Right kidney (tissue), 1 donor: ENCODE results near the gene OSBPL5.
"Not testable (repeated sequence)": the region's sequence is repeated elsewhere in the genome, so short reads cannot be mapped to it uniquely, and the experiment has no call there.

Experiments used
- DNase-seq: peaks from one replicate; pipeline ENCODE4 v3.0.0-alpha.2; 2016

OSBPL5 gene

DNA sequence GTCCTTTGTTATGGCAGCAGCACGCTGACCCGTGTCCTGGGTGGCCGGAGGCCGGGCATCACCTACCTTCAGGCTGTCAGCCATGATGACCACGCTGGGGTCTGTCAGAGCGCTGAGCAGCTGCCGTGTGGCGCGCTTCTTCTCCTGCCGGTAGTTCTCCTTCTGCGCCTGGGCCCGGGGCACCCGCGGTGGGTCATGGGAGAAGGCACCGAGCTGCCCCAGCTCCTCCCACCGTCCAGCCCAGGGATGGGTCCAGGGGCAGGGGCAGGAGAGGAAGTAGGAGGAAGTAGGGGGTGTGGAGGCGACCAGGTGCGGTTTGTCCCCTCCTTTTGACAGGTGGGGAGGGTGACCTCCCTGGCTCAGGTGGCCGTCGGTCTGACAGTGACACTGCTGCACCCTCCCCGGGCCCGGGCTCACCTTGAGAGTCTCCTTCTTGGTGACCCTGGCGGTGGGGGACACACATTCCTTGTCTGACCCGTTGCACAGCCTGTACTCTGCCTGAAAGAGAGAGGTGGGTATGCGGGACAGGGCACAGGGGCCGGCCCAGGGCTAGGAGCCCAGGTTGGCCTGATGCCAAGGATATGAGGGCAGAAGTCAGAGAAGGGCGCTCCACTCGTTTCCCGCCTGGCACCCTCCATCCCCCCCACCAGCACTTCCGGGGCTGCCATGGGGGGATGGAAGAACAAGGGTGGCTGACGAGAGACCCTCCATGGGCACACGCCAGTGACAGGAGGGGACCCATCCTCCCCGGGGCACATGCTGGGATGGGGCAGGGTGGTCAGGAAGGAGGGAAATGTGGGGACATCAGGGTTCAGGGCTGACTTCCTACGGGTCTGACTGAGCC is 43.0 kb downstream of the OSBPL5 start:
- no peak for DNase-seq

DNA sequence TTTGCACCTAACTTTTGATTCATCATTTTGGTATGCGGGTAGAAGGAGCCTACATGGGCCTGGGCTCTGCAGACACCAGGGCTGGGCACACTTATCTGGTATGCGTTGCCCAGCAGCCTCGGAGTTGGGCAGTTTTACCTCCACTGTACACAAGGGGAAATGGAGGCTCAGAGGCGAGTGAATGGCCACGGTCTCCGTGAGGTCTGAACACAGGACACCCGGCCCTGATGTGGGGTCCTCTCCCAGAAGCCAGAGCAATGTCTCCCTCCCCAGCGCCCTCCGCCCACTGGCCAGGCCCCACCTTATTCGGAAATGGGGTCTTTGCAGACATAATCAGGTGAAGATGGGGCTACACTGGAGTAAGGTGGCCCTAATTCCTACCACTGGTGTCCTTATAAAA is 43.7 kb downstream of the OSBPL5 start:
- no peak for DNase-seq

DNA sequence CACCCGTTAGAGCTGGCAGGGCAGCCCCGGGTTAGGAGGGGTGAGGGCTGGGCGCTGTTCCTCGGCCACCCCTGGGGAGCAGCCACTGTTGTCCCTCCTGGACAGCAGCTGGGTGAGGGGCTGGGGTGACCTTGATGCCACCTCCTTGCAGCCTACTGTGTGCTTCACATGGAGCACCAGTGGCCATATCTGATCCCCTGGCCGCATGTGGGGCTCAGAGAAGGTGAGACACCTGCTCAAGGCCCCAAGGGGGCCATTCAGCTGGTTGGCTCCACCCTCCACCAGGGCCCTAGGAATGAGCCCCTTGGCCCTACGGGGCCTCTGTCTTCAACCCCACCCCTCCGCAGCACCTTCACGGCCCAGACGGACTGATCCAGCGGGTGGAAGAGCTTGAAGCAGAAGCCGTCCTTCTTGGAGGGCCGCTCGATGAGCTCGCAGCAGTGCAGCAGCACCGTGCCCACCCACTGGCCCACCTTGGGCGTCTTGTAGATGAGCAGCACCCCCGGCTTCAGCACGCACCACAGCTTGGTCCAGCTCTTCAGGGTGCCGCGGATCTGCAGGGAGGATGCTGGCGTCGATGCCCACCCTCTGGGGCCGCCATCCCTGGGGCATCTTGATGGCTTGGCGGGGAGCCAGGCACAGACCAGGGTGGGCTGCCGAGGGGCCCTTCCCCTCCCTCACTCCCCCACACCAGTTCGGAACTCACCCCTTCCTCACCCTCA is 44.9 kb downstream of the OSBPL5 start:
- no peak for DNase-seq

DNA sequence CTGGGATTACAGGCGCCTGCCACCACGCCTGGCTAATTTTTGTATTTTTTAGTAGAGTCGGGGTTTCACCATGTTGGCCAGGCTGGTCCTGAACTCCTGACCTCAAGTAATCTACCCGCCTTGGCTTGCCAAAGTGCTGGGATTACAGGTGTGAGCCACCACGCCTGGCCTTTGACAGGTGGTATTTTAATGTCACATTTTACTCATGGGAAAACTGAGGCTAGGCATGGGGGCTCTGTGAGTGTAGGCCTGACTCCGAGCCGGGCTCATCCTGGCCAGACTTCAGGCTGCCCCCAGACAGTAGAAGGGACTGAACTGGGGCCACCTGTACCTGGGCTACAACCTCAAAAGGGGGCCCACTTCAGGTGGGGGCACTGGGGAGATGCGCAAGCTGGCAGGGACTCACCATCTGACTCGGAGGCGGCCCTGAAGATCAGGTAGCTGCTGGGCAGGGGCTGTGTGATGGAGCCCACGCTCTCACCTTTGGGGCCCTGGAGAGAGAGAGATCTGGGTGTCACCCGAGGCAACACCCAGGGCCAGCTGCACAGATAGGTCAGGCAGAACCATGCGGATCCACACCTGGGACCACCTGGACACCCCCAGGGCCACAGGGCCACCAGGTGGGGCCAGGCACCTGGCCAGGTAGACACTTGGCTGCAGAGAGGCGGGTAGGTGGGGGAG is 45.8 kb downstream of the OSBPL5 start:
- no peak for DNase-seq

DNA sequence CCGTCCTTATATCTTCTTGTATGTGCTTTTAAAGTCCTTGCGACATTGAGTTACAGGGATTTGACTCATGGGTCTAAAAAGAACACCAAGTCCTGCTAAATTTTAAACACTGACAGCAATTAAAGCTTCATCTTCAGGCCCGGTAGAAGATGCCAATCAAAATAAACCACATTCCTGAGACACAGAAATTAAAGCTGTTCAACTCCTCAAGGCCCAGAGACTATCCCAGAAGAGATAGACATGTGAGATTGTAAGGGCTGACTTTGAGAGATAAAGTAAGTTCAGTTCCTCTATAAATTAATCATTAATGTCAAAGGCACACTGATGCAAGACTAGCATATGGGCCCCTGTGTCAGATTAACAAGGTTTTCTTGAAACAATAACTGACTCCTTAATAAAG is 49.8 kb downstream of the OSBPL5 start:
- DNase-seq: no peak

DNA sequence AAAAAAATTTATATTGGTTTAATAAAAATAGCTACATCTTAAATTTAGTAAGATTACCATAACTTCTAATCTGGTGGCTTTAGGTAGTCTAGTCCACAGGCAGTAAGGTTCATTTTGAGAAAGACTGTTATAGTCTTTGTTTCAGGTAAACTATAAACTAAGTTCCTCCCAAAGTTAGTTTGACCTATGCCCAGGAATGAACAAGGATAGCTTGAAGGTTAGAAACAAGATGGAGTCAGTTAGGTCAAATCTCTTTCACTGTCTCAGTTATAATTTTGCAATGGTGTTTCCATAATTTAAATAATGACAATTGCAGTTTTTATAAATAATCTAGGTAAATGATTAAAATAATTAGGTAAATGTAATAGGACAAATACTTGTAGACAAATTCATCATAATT is 51.4 kb downstream of the OSBPL5 start:
- DNase-seq: not testable (repeated sequence)

DNA sequence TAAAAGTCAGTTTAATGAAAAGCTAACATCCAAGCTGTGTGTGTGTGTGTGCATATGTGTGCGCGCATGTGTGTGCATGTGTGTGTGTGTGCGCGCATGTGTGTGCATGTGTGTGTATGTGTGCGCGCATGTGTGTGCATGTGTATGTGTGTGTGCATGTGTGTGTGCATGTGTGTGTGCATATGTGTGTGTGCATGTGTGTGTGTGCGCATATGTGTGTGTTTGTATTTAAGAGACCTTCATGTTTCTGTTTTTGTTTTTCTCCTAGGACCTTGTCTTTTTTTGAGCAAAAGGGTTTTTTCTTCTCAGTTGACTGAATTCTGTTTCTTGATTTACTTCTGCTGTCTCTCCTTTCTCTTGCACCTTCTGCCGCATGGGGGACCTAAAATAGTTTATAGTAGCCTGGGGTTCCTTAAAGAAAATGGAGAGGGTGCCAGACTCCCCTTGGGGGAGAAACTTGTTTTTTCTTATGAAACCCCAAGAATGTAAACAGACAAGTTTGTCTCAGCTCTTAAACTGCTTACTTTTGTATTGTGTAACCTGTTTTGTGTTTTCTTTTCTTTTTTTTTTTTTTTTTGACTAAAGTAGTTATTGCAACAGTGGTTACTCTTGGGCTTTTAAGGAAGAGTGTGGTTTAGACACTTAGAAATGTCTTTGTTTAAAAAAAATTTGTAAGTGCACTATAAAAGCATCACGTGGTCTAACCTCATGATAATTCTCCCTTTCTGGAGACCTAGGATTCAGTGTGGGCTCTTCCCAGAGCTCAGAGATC is 53.0 kb downstream of the OSBPL5 start:
- no peak for DNase-seq

DNA sequence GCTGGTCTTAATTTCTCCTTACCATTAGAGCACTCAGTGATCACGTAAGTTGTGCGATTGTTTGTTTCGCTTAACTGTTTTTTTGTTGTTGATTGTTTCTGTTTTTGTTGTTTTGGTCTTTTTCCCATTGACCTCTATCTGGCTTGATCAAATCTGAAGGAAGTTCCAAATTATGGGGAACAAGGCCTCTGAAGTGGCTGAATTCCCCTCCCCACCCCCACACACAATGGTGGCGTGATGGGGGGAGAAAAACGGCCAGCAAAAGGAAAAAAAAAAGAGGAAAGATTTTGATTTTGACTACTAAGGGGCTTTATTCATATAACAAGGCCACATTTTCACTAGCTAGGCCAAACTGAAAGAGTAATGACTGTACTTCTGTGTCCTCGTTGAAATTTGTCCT is 53.6 kb downstream of the OSBPL5 start:
- DNase-seq: no peak

DNA sequence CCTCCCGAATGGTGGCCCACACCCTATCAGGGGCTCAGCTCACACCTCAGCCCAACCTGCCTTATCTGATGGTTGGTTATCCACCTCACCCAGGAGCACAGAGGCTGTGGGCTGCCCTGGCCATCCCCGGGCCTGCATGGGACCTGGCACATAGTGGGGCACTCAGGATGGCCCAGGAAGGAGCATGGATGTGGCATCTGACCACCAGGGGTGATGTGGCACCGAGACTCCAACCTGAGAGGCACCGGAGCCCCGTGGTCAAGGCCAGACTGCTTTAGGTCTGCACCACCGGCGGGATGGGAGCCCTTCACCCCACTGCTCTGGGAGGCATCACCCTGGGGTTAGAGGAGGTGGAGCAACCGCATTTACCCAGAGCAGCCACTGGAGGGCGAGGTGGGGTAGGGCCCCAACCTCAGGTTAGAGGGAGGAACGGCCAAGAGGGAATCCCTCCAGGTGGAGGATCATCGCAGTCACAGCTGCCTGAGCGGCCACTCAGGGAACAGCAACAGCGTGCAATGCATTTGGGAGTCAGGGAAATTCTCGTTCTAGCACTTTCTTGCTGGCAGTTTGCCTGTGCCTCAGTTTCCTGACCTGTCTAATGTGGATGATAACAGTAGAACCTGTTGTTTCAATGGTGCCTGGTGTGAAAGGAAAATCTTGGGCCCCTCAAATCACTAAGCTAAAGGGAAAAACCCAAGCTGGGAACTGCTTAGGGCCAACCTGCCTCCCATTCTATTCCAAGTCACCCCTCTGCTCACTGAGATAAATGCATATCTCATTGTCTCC is 55.0 kb downstream of the OSBPL5 start:
- DNase-seq: no peak

DNA sequence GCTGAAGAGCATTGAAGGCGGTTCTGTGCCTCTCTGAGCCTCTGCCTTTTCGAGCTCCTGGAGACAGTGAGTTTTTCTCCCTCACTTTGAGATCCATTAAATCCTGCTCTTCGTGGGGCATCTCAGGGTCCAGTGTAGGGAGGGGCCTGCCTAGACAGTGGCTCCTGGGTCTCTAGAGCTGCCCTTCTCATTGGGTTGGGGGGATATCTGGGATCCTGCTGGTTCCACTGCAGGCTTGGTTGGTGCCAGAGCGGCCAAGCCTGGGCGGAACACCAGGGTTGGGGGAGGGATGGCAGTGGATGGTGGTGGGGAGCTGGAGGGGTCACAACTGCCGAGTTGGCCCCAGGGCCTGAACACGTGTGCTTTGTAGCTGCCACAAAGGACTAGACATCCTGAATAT is 55.7 kb downstream of the OSBPL5 start:
- DNase-seq: no peak

DNA sequence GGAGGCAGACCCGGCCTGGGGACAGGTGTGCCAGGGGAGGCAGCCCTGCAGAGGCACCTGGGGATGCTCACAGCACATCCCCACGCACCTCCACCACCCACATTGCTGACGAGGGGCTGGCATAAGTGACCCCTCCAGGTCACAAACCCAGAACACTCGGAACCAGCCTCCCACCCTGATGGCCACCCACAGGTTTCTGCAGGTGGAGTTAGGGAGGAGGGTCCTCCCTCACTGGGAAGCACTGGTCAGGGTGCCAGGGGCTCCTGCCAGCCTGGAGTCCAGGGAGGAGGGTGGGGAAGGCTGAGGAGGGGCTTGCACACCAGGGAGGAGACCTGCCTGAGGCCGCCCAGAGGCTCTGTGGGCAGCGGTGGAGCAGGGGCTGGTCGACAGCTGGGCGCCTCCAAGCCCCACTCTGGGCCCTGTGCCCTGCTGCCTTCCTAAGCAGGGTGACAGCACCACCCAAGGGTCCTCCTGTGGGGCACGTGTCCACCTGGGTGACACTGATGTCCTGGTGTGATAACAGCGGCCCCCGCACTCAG is 56.9 kb downstream of the OSBPL5 start:
- no peak for DNase-seq

DNA sequence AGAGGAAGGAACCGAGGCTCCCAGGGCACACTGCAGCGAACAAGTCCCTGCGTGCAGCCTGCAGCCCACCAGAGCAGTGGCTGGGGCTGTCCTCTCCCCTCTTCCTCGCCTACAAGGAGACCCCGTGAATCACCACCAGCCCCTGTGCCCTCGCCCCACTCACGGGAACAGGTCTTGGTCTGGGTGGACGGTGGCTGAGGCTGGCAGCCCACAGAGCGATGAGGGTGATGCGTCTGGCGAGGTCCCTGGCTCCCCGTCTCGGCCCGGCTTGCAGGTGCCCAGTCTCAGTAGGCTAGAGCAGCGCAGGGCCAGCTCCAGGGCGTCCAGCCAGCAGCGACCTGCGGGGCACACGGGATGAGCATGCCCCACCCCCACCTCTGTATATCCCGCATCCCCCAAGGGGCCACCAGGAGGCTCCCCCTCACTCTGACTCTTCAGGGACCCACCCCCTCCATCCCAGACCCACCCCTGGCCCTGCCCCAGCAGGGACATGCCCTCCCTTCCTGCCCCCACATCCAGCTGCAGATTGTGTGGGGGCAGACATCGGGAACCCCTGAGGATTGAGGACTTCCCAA is 57.4 kb downstream of the OSBPL5 start:
- no peak for DNase-seq

DNA sequence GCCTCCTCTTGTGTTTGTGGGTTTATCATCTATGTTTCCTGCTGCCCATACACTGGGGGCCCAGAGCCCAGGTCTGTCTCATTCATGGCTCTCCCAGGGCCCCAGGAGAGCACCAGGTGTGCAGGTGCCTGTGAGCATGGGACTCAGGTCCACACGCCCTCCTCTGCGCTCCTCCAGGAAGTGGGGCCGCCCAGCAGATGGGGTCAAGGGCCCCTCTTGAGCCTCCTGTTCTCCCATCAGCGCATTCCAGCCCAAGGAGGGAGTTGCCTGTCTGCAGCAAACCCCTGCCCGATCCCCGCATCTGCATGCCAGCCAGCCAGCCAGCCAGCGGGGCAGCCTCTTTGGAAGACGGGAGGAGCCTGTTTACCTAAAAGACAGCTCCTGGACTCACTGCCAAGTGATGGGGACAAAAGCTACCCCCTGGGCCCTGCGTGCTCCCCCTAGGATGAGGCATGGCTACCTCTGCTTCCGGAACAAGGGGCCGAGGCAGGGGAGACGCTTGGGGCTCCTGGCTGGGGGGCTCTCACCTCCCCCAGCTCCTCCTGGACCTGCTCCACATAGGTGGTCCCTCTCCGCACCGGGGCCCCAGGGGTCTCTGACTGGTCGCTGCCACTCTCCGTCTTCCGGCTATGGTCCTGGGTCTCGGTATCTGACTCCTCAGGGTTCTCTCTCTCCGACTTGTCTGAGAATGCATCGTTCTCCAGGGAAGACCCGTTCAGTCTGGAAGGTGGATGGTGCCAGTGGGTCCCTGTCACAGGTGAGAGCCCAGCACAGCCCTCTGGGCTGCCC is 58.2 kb downstream of the OSBPL5 start:
- DNase-seq: no peak

DNA sequence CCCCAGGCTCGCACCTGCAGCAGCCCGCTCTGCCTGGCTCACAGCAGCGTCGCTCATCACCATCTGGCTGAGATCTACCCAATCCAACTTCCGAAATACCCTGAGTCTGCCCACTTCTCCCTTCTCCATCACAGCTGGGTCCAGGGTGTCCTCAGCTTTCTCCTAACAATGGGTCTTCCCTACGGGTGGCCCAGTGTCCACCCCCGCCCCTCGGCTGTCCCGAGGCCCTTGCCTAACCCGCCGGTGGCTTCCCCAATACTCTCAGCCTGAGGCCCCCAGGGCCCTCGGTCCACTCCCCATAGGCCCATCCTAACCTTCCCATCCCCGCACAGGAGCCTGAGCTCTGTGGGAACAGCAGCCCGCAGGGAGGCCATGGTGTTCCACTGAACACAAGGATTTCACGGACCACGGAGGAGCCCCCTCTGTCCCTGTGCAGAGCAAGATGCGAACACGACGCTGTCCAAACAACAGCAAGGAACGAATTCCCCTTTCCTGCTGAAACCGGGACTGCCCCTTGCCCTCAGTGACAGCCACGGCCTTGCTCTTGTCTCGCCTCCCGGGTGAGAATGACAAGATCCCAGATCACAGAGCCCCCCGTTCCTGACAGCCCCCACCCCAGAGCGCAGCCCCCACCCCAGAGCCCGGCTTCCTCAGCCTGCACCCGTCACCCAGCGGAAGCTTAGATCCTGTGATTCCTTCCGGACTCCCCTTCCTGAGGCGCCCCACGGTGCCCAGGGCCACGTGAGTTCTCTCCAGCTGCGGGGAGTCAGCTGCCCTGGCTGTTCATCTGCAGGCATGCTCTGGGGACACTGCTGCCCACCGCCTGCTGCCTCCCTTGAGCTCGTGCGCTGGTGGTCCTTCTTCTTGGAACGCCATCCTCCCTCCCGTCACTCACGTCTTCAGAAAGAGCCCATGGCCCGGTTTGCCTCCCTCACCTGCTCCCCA is 59.0 kb downstream of the OSBPL5 start:
- DNase-seq: no peak

DNA sequence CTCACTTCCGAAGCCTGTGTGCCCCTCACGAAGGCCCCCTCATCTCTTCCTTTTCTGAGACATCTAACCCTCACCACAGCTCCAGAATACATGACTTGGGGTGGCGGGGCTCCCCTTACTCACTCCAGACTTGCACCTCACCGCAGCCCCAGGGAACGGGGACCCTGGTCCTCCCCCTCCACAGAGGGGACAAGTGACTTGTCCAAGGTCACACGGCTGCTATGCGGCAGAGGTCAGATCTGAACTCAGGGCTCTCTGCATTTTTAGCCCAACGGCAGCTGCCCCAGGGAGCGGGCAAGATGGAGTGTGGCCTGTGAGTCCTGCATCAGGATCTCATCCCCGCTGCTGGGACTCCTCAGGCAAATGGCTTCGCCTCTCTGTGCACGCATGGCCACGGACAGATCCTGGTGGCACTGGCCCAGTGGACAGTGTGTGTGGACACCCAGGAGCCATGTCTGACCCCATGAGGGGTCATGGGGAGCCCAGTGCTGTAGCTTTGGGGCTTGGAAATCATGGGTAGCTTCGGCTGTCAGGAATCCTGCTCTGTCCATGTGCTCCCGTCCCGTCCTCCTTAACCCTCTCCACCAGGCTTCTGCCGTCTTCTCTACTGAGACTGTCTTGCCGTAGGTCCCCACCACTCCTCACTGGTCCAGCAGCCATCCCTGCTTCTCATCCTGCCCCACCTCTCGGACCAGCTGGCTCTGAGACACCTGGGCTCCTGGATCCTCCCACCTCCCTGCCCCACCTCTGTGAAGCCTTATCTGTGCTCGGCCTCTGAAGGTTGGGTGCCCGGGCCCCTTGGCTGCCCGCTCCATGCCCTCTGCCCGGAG is 59.9 kb downstream of the OSBPL5 start:
- no peak for DNase-seq

DNA sequence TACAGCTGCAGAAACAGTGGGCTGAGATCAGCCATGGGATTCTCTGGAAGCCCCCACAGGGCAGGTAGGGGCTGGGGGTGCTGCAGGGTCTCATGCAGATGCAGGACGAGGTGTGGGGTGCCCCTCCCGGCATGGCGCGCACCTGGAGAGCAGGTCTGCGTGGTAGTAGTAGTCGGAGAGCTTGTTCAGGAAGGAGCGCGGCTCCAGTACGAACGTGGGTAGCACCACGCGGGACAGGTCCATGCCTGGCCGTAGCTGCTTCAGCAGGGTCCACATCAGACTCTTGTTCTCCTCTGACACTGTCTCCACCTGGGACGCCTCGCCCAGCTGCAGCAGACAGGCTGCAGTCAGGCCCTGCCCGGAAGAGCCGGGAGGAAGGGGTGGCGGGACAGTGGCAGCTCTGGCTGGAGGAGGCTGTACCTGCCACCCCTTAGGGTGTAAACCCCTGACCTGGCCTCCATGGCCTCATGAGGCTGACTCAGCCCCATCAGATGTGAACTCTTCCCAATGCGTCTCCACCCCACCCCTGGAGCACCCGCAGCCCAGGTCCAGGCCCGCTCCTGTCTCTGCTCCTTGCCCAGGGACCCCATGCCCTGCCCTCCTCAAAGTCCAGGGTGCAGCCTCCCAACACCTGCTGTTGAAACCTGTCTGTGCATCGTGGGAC is 60.9 kb downstream of the OSBPL5 start:
- DNase-seq: no peak

DNA sequence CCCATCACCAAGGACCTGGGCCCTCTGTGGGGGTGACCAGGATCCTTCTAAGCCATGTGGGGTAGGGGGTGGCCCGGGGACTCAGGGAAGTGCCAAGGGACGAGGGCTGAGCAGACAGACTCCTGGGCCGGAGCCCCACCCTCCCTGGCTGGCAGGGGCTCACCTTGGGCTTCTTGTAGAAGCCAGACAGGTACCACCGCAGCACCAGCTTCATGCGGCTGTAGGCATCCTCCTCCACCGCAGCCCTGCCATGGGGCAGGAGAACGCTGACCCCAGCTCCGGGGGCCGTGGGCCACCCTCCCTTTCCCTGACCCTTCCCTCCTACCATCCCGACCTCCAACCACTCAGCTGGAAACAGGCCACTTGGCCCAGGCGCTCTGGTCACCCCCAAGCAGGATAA is 62.0 kb downstream of the OSBPL5 start:
- no peak for DNase-seq

DNA sequence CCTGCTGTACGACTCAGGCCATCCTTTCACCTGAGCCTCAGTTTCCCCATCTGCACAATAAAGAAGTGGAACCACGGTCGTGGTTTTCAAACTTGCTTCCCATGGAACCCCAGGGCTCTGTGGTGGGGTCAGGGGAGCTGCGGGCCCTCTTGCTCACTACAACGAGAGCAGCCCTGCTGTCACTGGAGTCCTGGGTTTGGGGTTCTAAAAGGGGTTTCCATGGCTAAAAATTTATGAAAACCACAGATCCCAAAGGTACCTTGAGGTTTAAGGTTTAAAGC is 62.5 kb downstream of the OSBPL5 start:
- no peak for DNase-seq
